ENCODE measurements around the gene ZBTB7C.
"Not testable (repeated sequence)": the region's sequence is repeated elsewhere in the genome, so short reads cannot be mapped to it uniquely, and the experiment has no call there.

The ZBTB7C gene
- 0.04 to 0.18 reads per million in 2 experiments for total RNA-seq

- no peak for DNase-seq (ENCODE audit: low read depth)
These were observed at the start of gene ZBTB7C for GRCh38 chr18:48408727-48409590. TSS of gene ZBTB7C (minus strand) at chr18:48409383.

- DNase-seq (ENCODE audit: low read depth) = no peak
These were observed 47.7 kb upstream of the ZBTB7C start for GRCh38 chr18:48456838-48457237.

GRCh38 chr18:48455555-48456478, 46.6 kb upstream of the ZBTB7C start:
- DNase-seq (ENCODE audit: low read depth) = peak; percentile 29

GRCh38 chr18:48454261-48454757, 45.1 kb upstream of the ZBTB7C start:
- DNase-seq (ENCODE audit: low read depth) = no peak

- DNase-seq (ENCODE audit: low read depth) = no peak
These were observed 44.3 kb upstream of the ZBTB7C start for GRCh38 chr18:48453330-48454066.

DNA sequence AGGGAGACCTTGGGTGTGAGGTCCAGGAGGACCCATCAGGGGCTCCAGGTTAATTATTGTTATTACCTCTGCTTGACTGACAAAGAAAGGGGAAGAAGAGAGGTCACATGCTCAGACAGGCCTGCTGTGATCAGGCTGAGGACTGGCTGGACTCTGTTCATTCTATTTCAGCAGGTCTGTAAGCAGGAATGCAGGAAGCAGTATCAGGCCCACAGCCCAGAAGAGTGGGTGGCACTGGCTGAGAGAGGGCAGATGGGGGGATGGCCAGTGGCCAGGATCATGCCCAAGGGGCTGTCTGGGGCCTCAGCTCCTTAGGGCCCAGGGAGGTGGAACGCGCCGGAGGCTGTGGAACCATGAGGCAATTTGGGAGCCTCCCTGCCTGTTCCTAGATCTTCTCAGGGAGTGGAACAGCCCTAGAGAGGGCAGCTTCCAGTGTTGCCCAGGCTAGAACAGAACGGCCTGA, 43.7 kb upstream of the ZBTB7C start:
- DNase-seq (ENCODE audit: low read depth) = no peak

DNA sequence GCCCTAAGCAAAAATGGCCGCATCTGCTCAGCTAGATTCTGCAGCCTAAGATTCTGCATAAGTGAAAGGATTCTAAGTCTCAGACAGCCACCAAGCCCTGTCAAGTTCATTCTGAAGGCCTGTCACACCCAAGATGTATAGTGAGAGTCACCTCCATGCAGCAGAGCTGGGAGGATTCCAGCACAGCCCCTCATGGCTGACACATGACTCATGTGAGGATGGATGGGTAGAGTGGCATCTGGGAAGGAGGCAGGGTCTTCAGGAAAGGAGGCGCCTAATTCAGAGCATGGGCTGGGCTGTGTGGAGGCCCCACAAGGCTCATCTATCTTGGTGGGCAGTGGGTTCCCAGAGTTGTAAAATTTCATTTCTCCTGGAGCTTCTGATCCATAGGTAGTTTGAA, 41.5 kb upstream of the ZBTB7C start:
- no peak for DNase-seq (ENCODE audit: low read depth)

DNA sequence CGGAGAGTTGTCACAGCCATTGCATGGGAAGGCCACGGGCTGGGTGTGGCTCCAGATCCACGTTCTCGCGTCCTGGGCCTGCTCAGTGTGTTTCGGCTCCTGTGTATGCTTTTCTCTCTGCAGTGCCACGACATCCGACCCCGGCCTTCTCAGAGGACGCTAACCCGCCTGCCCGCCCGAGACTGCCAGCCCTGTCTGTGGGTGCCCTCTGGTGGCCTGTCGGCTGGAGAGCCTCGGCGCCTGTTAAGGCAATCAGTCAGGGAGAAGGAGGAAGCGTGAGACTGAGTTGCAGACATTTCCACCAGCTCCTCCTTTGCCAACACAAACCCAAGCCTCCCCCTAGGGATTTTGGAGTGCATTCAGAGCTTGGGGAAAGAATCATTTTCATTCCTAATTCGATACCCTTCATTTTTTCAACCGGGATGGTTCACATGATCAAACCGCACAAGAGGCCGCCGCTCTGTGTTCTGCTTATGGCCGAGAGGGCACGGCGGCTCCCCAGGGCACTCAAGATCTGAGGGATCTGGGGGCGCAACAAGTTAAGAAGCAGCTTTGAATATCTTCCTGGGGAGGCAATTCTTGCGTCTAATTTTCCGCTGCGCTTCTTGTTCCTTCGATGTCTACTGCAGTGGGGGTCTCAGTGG, 37.5 kb upstream of the ZBTB7C start:
- DNase-seq (ENCODE audit: low read depth) = peak; percentile 29

DNA sequence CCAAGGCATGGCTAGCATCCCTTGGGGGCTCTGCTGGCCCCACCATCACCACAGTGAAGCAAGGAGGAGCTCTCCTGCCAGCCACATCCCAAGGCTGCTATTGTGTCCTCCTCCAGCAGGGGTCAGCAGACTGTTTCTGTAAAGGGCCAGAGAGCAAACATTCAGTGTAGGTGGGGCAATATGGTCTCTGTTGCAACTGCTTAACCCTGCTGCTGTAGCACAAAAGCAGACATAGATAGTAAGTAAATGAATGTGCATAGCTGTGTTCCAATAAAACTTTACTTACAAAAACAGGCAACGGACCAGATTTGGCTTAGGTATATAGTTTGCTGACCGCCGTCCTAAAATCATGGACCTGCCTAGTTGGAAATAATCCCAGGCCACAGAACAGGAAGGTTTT, 36.4 kb upstream of the ZBTB7C start:
- peak; percentile 46 for DNase-seq (ENCODE audit: low read depth)

DNA sequence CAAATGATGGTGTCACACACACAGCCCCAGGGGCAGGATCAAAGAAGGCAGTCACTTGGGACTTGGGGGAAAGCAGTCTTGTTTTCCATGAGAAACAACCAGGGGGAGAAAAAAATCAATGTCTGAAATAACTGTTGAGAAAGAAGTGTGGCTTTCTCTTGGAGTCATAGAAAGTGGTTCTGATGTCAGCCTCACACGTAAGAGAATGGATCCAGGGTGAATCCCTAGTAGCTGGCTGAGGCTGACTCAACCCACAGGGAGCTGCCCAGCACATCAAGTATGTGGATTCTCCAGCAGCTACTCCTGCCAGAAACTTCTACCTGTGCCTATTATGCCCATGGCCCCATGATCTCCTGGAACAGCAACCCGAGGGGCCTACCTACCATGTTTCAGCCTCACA, 33.6 kb upstream of the ZBTB7C start:
- no peak for DNase-seq (ENCODE audit: low read depth)

- DNase-seq (ENCODE audit: low read depth) = no peak
These were observed 32.3 kb upstream of the ZBTB7C start for GRCh38 chr18:48441405-48441881.

DNA sequence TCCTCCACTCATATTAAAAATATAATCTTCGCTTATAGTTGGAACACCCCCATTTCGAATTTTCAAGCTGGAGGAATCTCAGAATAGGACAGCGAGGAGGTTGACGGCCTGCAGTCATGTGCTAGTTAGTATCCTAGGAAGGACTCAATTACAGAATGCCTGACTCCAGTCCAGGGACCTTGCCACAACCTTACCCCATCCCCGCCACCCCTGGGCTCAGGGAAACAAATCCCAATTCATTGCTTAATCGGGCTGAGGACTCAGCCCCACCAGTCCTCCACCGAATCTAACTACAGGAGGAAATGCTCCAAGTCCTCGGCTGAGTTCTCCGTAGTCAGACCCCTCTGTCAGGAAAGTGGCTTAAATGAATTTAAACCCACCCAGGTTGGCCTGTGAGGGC, 31.7 kb upstream of the ZBTB7C start:
- no peak for DNase-seq (ENCODE audit: low read depth)

DNA sequence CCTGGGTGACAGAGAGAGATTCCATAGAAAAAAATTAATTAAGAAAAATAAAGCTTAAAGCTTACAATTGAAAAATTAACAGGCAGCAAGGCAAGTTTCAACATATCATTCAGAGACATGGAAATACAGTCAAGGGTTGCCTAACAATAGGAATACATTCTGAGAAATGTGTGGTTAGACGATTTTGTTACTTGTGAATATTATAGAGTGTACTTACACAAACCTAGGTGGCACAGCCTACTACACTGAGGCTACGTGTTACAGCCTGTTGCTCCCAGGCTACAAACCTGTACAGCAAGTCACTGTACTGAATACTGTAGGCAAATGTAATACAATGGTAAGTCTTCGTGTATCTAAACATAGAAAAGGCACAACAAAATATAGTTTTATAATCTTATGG, 27.7 kb upstream of the ZBTB7C start:
- no peak for DNase-seq (ENCODE audit: low read depth)

DNA sequence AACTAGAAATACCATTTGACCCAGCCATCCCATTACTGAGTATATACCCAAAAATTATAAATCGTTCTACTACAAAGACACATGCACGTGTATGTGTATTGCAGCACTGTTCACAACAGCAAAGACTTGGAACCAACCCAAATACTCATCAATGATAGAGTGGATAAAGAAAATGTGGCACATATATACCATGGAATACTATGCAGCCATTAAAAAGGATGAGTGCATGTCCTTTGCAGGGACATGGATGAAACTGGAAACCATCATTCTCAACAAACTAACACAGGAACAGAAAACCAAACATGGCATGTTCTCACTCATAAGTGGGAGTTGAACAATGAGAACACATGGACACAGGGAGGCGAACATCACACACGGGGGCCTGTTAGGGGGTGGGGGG, 25.2 kb upstream of the ZBTB7C start:
- DNase-seq (ENCODE audit: low read depth) = not testable (repeated sequence)

GRCh38 chr18:48433541-48433940, 24.4 kb upstream of the ZBTB7C start:
- DNase-seq (ENCODE audit: low read depth) = no peak

DNA sequence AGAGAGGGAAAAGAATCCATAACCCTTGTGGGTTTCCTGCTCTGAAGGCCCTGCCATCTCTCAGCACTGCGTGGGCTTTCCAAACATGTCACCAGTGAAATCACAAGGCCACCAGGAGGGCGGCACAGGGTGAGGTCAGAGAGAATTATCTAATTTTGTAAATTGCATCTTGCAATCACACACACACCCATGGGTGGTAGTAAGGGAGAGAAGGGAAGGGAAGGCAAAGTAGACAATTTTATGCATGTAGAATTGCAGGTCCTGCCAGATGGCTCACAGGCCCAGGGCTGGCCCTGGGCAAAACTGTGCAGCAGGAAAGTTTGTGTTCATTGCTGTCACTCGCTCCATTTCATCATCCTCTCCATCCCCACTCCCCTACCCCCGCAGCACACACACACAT, 21.0 kb upstream of the ZBTB7C start:
- no peak for DNase-seq (ENCODE audit: low read depth)

GRCh38 chr18:48428475-48429177, 19.4 kb upstream of the ZBTB7C start:
- DNase-seq (ENCODE audit: low read depth) = no peak

GRCh38 chr18:48422947-48423378, 13.8 kb upstream of the ZBTB7C start:
- no peak for DNase-seq (ENCODE audit: low read depth)

GRCh38 chr18:48419277-48420022, 10.3 kb upstream of the ZBTB7C start:
- DNase-seq (ENCODE audit: low read depth) = no peak

Data from T follicular helper cell (primary cell).